Stimulated activated CD4-positive, alpha-beta T cell treated with anti-CD3 and anti-CD28 coated beads, Interleukin-2, amount 100 ng/mL, for 4 hours (primary cell): ENCODE data around the gene ASB16.
A peak's percentile ranks its signal among the peaks of the same experiment; 100 is the strongest.

ENCODE experiments used
- DNase-seq: peaks from one replicate; pipeline ENCODE4 v3.0.0-alpha.2; 2020; ENCODE audit warnings: low read depth

ASB16 gene

DNA sequence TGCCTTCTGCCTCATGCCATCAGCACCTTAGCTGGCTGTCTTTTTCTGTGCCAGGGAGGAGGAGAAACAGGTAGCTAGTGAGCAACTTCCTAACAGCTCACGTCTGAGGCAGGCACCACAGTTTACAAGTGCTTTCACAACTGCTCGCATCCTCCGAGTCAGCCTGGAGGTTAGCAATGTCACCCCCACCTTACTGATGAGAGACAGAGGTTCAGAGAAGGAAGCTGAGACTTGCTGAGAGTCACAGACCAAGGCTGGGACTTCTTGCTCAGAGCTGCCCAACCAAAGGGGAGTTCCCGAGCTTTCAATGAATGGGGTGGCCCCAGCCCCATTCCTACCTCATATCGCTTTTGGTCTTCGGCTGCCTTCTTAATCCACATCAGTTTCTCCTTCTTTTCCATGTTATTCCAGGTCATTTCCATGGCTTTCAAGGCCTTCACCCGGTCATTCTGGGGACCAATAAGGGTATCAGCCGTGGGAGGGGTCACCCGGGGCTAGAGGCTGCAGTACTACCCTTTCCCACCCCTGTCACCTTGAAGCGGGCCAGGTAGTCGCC is 39.4 kb downstream of the ASB16 start:
- no peak for DNase-seq

- DNase-seq, result peak; percentile 85
These were observed 40.1 kb downstream of the ASB16 start for GRCh38 chr17:44210342-44211192.

DNA sequence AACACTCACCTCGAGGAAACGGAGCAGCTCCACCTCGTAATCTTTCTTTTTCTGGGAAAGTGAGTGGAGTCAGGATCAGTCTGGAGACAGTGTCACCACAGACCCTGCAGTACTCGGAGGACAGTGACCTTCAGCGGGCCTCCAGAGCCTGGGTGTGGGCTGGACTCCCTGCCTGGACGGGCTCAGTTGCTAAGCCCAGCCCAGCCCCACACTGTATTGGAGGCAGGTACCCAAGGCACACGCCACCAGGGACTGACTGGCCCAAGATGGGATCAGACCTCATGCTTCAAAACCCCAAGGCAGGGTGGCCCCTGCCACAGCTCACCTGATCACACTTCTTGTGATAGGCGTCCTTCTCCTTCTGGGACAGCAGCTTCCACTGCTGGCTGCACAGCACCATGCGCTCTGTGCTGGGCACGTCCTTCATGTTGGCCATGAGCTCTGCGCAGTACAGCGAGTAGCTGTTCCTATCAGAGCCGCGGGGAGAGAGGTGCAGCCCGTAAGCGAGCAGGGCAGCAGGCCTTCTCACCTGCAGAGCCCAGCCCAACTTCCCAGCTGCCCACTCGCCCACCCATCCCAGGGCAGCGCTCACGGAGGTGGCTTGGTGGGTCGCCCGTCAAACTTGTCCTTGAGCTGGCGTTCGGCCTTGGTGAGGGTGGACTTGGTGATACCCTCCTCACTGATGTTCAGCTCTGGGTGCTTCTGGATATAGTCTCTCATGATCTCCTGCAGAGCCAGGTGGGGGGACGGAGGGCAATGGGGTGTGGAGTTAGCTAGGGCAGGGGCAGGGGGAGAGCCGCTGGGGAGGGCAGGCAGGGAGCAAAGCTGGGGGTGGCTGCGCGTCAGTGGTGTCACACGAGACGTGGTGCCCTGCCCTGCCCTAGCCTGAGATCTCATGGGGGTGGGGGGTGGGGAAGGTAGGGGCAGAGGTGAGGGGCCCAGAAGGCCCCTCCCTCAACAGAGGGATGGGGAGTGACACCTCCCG is 41.1 kb downstream of the ASB16 start:
- no peak for DNase-seq

- DNase-seq, result no peak
These were observed 42.3 kb downstream of the ASB16 start for GRCh38 chr17:44212507-44213402.

DNA sequence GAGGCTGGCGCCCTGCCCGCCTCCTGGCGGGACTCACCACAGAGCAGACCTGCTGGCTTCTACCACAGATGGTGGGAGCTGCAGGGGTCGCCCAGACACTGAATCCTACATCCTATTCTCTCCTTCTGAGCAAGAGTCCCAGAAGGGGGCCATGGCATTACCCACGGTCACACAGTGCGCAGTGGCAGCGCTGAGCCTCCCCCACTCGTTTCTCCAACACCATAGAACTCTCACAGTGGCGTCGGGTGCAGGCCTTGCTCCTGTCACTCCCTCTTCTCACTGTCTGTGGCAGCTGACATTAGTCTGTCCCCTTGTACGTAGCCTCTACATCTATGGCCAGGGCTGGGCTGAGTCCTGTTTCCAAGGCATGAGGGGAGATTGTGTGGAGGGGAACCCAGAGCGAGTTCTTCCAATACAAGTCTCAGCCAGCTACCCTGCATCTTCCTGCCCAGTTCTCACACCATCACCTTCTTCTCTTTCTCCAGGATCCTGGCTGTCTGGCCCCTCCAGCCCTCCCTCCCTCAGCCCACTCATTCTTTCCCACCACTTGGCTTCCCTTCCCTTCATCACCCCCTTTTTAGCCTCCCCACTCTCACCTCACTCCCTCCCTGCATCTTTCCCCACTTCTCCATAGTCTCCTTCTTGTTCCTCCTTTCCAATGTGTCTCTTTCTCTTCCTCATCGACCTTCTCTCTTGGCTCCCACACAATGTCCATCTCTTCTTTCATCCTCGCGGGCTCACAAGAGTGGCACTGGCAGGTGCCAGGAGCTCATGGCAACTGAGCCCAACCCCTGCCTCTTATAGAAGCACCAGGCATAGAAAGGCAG is 43.1 kb downstream of the ASB16 start:
- DNase-seq, result no peak

DNA sequence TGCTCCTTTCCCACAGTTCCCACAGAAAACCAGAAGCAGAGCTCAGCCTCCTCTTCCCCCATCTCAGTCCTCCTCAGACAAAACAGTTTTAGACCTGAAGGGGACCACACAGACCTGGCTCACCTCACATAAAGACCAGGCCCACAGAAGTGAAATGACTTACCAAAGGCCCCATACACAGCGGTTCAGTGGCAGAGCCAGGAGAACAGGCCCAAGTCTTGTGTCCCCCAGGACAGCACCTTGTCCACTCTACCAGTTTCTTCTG is 43.7 kb downstream of the ASB16 start:
- DNase-seq, result no peak

GRCh38 chr17:44214896-44215295 is 44.4 kb downstream of the ASB16 start:
- no peak for DNase-seq

DNA sequence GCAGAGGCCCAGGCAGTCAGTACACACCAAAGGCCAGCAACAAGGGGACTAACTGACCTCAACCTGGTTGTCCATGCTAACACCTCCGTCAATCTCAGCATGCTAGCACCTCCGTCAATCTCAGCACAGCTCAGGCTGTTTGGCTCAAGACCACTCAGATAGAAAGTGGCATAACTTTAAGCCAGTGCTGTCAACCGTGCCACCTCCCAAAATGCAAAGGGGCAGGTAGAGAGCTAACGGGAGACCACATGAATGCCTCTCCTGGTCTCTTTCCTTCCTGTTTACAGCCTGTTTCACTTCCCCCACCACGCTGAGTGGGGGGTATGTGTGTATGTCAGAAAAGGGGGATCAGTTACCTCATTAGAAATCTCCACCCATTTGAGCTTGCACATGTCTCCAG is 45.7 kb downstream of the ASB16 start:
- no peak for DNase-seq

- no peak for DNase-seq
These were observed 46.2 kb downstream of the ASB16 start for GRCh38 chr17:44216694-44217093.

DNA sequence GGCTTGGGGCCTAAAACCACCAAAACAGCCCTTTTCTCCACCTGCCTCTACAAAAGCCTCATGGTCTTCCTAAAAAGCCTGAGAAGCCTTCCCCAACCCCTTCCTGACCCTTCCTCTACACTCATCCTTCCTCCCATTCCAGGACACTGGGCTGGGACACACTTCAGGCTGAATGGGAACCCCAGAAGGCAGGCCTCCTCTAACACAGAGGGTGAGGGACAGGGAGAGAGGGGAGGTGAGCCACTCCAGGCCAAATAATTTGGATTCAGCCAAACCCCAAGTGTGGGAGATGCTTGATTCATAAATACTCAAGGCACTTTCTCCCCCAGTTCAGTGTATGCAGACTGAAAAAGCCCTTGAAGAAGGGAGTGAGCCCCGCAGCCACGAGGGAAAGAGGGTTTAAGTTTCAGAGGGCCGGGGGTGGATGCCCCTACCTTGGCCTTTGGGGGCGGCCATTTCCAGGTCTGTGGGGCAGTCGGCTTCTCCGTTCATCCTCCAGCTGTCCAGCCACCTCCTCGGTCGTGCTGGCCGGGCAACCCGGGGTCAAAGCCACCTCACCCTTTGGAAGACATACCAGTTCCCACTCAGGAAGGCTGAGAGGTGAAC is 47.3 kb downstream of the ASB16 start:
- no peak for DNase-seq

DNA sequence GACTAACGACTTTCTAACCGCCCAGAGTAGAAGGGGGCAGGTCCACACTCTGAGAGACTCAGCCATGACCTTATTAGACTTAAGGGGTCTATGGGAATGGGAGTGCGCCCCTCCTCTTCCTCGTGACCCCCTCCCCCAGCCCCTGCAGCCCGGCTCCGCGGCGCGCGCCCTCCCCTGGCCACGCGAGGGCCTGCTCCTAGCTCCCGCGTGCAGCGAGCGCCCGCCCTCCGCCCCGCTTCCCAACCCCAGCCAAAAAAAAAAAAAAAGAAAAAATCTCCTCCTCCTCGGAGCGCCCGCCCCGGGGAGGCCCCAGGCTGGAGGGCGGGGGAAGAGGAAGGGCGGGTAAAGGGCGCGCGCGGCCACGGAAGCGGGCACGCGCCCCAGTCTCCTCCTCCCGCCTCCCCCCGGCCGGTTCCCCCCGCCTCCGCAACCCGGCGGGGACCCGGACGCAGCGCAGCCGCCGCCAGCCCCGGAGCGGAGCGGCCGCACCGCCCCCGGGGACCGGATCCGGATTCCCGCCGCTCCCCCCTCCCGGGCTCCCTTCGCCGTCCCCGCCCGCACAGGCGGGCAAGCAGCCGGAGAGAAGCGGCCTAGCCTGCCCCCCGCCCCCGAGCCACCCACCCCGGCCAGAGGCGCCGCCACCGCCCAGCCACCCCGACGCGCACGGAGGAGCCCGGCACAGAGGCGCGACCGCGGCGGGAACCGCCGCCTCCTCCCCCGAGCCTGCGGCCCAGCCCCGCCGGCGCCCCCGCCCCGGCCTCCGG is 48.0 kb downstream of the ASB16 start:
- peak; percentile 86 for DNase-seq

DNA sequence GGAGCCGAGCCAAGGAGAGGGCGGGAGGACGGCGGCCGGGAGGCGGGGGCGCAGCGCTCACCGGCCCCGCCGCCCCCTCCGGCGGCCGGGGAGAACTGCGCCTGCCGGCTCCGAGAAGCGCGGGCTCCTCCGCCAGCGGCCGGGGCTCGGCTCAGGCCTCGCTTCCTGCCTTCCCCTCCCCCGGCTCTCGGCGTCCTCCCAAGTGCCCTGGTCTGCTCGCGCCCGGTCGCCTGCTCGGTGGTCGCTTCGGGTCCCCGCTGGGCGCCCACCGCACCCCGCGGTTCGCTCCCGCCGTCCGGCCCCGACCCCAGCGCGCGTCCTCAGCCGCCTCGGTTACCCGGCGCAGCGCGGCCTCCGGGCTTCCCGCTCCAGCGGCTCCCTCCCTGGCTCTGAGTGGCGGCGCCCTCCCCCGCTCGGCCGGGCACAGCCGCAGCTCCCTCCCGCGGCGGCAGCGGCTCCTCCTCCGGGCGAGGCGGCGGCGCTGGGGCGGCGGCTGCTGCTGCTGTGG is 48.7 kb downstream of the ASB16 start:
- DNase-seq, result peak; percentile 49

GRCh38 chr17:44219616-44220212 is 49.2 kb downstream of the ASB16 start, which contains the start of gene UBTF:
TSS of gene UBTF (minus strand) at chr17:44219675. CDS start at chr17:44218229, 1,446 bp downstream.
- peak; percentile 61 for DNase-seq

- no peak for DNase-seq
These were observed 49.9 kb downstream of the ASB16 start for GRCh38 chr17:44220213-44221083.

GRCh38 chr17:44221084-44221861 is 50.8 kb downstream of the ASB16 start:
- DNase-seq, result no peak

DNA sequence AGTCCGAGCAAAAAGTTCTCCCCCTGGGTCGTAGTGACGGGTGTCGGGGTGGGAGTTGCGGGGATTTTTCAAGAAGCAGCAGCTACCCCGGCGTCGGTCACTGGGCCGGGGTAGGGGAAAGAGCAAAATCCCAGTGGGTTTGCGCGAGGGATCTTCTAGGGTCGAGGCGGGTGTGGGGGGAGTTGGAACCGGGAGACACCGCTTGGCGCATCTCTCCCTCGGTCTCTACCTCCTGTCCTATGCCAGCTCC is 51.3 kb downstream of the ASB16 start:
- DNase-seq, result no peak

- no peak for DNase-seq
These were observed 51.8 kb downstream of the ASB16 start for GRCh38 chr17:44222112-44222869.
